Measurements from ENCODE around the gene AGFG1.

- TF ChIP-seq, protein P1, sequence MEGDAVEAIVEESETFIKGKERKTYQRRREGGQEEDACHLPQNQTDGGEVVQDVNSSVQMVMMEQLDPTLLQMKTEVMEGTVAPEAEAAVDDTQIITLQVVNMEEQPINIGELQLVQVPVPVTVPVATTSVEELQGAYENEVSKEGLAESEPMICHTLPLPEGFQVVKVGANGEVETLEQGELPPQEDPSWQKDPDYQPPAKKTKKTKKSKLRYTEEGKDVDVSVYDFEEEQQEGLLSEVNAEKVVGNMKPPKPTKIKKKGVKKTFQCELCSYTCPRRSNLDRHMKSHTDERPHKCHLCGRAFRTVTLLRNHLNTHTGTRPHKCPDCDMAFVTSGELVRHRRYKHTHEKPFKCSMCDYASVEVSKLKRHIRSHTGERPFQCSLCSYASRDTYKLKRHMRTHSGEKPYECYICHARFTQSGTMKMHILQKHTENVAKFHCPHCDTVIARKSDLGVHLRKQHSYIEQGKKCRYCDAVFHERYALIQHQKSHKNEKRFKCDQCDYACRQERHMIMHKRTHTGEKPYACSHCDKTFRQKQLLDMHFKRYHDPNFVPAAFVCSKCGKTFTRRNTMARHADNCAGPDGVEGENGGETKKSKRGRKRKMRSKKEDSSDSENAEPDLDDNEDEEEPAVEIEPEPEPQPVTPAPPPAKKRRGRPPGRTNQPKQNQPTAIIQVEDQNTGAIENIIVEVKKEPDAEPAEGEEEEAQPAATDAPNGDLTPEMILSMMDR (IDR thresholded peaks at IDR 0.05 in 4 of 5, conservative IDR thresholded peaks at IDR 0.05 in 1 of 5): no peak
- TF ChIP-seq POLR2A (IDR thresholded peaks at IDR 0.05): no peak
Observed at GRCh38 chr2:227473122-227473461, 1.1 kb downstream of the AGFG1 start.

Data from gastrocnemius medialis (tissue), 4 donors.